Measurements from ENCODE around the gene MBD1. TPM values are rescaled to one million over a fixed set of nuclear protein-coding genes. Genes with fewer than 3 reads are reported as not detected.

MBD1 gene
- total RNA-seq, 6 experiments from 2014 or later, result 29.7 to 32.4 (median 30.7) TPM

DNA sequence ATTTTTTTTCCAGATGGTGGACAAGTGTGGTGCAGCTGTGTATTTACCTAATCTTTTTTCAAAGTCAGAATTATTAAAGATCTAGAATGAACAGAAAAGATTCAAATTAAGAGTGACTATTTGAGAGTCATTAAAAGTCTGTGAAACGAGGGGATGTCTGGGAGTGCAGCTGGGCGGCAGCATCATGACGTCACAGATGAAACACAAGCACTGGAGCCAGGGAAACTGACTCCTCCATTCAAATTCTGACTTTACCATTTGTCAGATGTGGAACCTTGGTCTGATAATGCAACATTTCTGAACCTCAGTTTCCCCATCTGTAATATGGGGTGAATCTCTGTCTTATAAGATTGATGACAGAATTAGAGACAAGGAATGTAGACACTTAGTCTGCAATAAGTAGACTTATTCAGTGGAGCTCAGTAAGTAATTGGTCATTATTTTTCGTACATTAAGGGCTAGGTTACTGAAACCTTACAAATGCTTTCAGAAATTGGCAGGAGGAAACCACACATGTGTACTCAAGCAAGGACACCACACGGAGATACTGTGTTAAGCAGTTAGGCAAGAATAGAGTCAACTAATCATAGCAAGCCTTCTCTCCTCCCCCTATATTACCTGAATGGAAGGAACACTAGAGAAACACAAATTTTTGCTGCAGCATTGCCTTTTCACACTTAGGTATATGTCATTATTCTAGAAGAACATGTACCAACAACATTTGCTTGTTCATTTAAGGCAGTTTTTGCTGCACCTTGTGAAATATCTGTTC is 34.0 kb upstream of the MBD1 start:
- 50% methylated on average over 5 of the region's 5 CpGs for WGBS (ENCODE audit: insufficient coverage, low coverage, low lambda C conversion rate, missing lambda C conversion rate)
- peak; percentile 54 to 68 (median 61) for ATAC-seq

DNA sequence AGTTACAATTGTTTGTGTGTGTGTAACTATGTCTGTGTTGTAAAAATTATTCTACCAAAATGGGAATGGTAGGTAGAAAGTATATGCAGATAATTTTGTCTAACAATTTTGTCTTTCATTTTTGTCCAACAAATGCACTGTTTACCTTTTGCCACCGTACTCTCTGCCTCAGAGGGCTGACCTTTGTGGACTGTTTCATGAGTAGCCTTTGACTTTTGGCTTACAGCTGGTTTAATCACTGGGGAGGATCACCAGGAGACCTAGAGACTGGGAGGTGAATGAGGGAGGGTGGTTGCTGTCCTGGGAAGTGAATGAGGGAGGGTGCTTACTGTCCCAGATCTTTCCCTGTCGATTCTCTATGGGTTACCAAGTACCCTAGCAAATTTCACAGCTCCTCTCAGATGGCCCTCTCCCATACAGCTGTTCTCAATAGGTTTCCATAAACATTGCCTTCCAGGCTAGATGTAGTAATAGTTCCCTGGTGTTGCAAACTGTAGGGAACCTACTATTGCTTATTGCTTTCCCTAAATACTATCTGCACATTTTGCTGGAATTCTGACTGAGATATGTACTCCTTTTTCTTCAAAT is 32.6 kb upstream of the MBD1 start:
- WGBS (ENCODE audit: insufficient coverage, low coverage, low lambda C conversion rate, missing lambda C conversion rate), result 13% methylated on average over 2 of the region's 2 CpGs

More for the DNA sequence above, 34.0 kb upstream of the MBD1 start:
- Histone ChIP-seq H3K27me3 (no peaks in the 10 kb centered on the region), H3K36me3 (no peaks in the 10 kb centered on the region), H3K9me3 (no peaks in the 10 kb centered on the region), H3K27ac (no peak overlapping the region), H3K4me1 (peaks cover 0 to 35% (median 5%) of the 10 kb centered on the region in 4 donors), H3K4me3 (no peak overlapping the region)
- no peak for TF ChIP-seq POLR2A (IDR thresholded peaks at IDR 0.05)
- TF ChIP-seq, protein P1, sequence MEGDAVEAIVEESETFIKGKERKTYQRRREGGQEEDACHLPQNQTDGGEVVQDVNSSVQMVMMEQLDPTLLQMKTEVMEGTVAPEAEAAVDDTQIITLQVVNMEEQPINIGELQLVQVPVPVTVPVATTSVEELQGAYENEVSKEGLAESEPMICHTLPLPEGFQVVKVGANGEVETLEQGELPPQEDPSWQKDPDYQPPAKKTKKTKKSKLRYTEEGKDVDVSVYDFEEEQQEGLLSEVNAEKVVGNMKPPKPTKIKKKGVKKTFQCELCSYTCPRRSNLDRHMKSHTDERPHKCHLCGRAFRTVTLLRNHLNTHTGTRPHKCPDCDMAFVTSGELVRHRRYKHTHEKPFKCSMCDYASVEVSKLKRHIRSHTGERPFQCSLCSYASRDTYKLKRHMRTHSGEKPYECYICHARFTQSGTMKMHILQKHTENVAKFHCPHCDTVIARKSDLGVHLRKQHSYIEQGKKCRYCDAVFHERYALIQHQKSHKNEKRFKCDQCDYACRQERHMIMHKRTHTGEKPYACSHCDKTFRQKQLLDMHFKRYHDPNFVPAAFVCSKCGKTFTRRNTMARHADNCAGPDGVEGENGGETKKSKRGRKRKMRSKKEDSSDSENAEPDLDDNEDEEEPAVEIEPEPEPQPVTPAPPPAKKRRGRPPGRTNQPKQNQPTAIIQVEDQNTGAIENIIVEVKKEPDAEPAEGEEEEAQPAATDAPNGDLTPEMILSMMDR (IDR thresholded peaks at IDR 0.05), result no peak
- intact Hi-C loops (cut with DNase I), result no loop called here
- DNase-seq, result no peak

DNA sequence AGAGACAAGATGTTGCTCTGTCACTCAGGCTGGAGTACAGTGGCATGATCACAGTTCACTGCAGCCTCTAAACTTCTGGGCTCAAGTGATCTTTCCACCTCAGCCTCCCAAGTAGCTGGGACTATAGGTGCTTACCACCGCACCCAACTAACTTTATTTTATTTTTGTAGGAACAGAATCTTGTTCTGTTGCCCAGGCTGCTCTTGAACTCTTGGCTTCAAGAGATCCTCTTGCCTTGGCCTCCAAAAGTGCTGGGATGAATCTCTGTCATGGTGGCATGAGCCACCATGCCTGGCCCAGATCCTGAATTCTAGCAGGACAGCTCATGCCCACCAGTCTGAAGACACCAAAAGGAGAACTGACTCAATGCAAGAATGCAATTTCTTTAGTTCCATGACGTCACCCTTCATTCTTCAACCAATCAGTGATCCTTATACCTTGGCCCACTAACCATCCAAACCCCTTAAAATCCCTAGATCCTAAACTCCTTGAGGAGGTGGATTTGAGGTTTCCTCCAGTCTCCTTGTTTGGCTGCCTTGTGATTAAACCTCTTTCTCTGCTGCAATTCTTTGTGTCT is 31.8 kb upstream of the MBD1 start:
- Histone ChIP-seq H3K4me1 (peaks cover 0 to 41% (median 5%) of the 10 kb centered on the region in 4 donors), H3K4me3 (no peak overlapping the region), H3K27me3 (no peaks in the 10 kb centered on the region), H3K9me3 (no peaks in the 10 kb centered on the region), H3K36me3 (no peaks in the 10 kb centered on the region), H3K27ac (peak overlapping the region in 1 of 3 donors; percentile 38)
- intact Hi-C loops (cut with DNase I), result no loop called here
- DNase-seq (no peak), ATAC-seq (no peak)
- 85% methylated on average over 2 of the region's 2 CpGs for WGBS (ENCODE audit: insufficient coverage, low coverage, low lambda C conversion rate, missing lambda C conversion rate)
- no peak for TF ChIP-seq POLR2A (IDR thresholded peaks at IDR 0.05)
- TF ChIP-seq, protein P1 (IDR thresholded peaks at IDR 0.05), result no peak

More for the DNA sequence above, 32.6 kb upstream of the MBD1 start:
- intact Hi-C loops (cut with DNase I), result no loop called here
- H3K4me1 ChIP-seq, result peaks cover 0 to 35% (median 5%) of the 10 kb centered on the region in 4 donors
- no peaks in the 10 kb centered on the region for H3K9me3 ChIP-seq
- DNase-seq, result peak in 1 of 3 donors; percentile 75
- no peaks in the 10 kb centered on the region for H3K36me3 ChIP-seq
- H3K27me3 ChIP-seq, result no peaks in the 10 kb centered on the region
- peak overlapping the region in 1 of 3 donors; percentile 38 for H3K27ac ChIP-seq
- TF ChIP-seq, protein P1 (IDR thresholded peaks at IDR 0.05), result no peak
- no peak for TF ChIP-seq POLR2A (IDR thresholded peaks at IDR 0.05)
- ATAC-seq, result peak; percentile 91 to 95 (median 95)
- H3K4me3 ChIP-seq, result no peak overlapping the region

DNA sequence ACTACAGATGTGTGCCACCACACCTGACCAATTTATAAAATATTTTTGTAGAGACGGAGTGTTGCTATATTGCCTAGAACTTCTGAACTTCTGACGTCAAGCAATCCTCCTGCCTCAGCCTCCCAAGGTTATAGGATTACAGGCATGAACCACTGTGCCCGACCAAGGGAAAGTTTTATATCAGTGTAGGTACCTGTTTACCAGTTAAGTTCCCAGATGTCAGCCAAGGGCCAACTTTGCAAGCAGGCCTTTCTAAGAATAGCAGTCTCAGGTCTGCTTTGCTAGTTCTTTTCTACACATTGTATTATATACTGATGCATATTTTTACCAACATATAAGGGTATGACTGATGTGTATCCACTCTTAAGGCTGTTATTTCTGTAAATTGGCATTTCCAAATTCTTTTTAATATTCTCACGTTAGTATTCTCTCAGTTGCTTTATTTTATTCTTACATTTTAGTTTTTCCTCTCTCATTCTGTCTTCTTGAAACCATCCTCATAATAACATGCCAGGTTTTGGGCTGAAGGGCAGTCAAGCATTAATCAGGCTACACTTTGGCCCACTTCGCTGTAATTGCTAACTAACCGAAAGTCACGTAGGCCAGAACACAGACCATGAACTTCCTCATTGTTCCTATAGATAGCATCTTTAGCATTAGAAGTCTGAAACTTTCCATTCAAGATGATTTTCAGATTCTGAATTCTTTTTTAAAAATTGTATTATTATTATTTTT is 31.1 kb upstream of the MBD1 start:
- WGBS (ENCODE audit: insufficient coverage, low coverage, low lambda C conversion rate, missing lambda C conversion rate), result 79% methylated on average over 7 of the region's 7 CpGs
- Histone ChIP-seq H3K27me3 (no peaks in the 10 kb centered on the region), H3K36me3 (no peaks in the 10 kb centered on the region), H3K27ac (peak overlapping the region in 1 of 3 donors; percentile 10), H3K9me3 (no peaks in the 10 kb centered on the region), H3K4me3 (no peak overlapping the region), H3K4me1 (peaks cover 0 to 41% (median 5%) of the 10 kb centered on the region in 4 donors)
- ATAC-seq, result no peak
- intact Hi-C loops (cut with DNase I), result no loop called here
- no peak for TF ChIP-seq POLR2A (IDR thresholded peaks at IDR 0.05)
- TF ChIP-seq, protein P1 (IDR thresholded peaks at IDR 0.05), result no peak
- DNase-seq, result no peak

Measured in right lobe of liver (tissue), 6 donors.